GM12891 (cell line): ENCODE measurements around the gene ARHGAP15.

Experiments used
- POLR2A ChIP-seq: IDR thresholded peaks from 2 replicates; pipeline ENCODE4 v1.6.1; 2011; ENCODE audit warnings: low read depth, low read length, control low read depth
- POLR2AphosphoS5 ChIP-seq: IDR thresholded peaks from 2 replicates; pipeline ENCODE4 v1.6.1; 2011; ENCODE audit warnings: low read depth, low read length, control low read depth
- POU2F2 ChIP-seq: IDR thresholded peaks from 2 replicates; pipeline ENCODE4 v1.6.1; 2011; ENCODE audit warnings: low read depth, mild to moderate bottlenecking, control low read depth, low read length, moderate library complexity
- TAF1 ChIP-seq: IDR thresholded peaks from 2 replicates; pipeline ENCODE4 v1.6.1; 2011; ENCODE audit warnings: low read depth, low read length, control low read depth

DNA sequence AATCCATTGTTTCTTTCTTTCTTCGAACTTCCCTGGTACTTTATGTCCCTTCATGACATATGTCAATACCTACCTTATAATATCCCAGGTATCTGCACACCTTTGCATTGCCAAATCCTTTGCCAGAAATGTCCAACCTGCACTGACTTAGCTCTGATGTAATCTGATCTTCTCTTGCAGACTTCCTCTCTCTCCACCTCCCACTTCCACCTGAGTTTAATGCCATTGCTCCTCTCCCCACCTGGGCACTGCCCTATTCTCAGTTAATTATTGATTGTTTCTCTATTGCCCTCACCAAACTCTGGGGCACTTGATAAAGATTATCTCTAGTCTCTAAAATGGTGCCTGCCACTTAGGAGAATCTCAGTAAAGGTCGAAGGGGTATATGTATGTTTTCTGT is 23.0 kb downstream of the ARHGAP15 start:
- TF ChIP-seq POLR2AphosphoS5 (no peak), POLR2A (no peak), POU2F2 (no peak), TAF1 (no peak)
